ENCODE data around the gene RNU2-63P.
"Not testable (repeated sequence)": the region's sequence is repeated elsewhere in the genome, so short reads cannot be mapped to it uniquely, and the experiment has no call there.

RNU2-63P gene

GRCh38 chr2:88027697-88028389 lies 11.5 kb upstream of the RNU2-63P start:
- no peak for DNase-seq

- no peak for DNase-seq
Measured at GRCh38 chr2:88024509-88024908, 8.2 kb upstream of the RNU2-63P start.

GRCh38 chr2:88022669-88022921 lies 6.2 kb upstream of the RNU2-63P start:
- no peak for DNase-seq

GRCh38 chr2:88019985-88020384 lies 3.6 kb upstream of the RNU2-63P start:
- no peak for DNase-seq

GRCh38 chr2:88018909-88019308 lies 2.6 kb upstream of the RNU2-63P start:
- DNase-seq = no peak

- DNase-seq = not testable (repeated sequence)
Measured at GRCh38 chr2:88018077-88018805, 1.9 kb upstream of the RNU2-63P start.

GRCh38 chr2:88017780-88018038 lies 1.4 kb upstream of the RNU2-63P start:
- not testable (repeated sequence) for DNase-seq

GRCh38 chr2:88016960-88017779 lies 823 bp upstream of the RNU2-63P start:
- no peak for DNase-seq

- no peak for DNase-seq
Measured at GRCh38 chr2:88011011-88011410, 5.3 kb downstream of the RNU2-63P start.

GRCh38 chr2:88010136-88010535 lies 6.2 kb downstream of the RNU2-63P start:
- no peak for DNase-seq

GRCh38 chr2:88006912-88007439 lies 9.4 kb downstream of the RNU2-63P start:
- no peak for DNase-seq

GRCh38 chr2:88005776-88006175 lies 10.6 kb downstream of the RNU2-63P start:
- DNase-seq = no peak

GRCh38 chr2:88003074-88003755 lies 13.1 kb downstream of the RNU2-63P start:
- no peak for DNase-seq

- no peak for DNase-seq
Measured at GRCh38 chr2:88002359-88002707, 14.0 kb downstream of the RNU2-63P start.

GRCh38 chr2:88000474-88000873 lies 15.9 kb downstream of the RNU2-63P start:
- DNase-seq = not testable (repeated sequence)

GRCh38 chr2:87996570-87996969 lies 19.8 kb downstream of the RNU2-63P start:
- DNase-seq = no peak

- DNase-seq = no peak
Measured at GRCh38 chr2:87995756-87996155, 20.6 kb downstream of the RNU2-63P start.

- not testable (repeated sequence) for DNase-seq
Measured at GRCh38 chr2:87994304-87994850, 22.0 kb downstream of the RNU2-63P start.

GRCh38 chr2:87992569-87992968 lies 23.8 kb downstream of the RNU2-63P start:
- not testable (repeated sequence) for DNase-seq

GRCh38 chr2:87987473-87987872 lies 28.9 kb downstream of the RNU2-63P start:
- not testable (repeated sequence) for DNase-seq

GRCh38 chr2:87985902-87986301 lies 30.4 kb downstream of the RNU2-63P start:
- not testable (repeated sequence) for DNase-seq

GRCh38 chr2:87981182-87981581 lies 35.2 kb downstream of the RNU2-63P start:
- not testable (repeated sequence) for DNase-seq

- not testable (repeated sequence) for DNase-seq
Measured at GRCh38 chr2:87972385-87972784, 44.0 kb downstream of the RNU2-63P start.

Measured in CD4-positive, alpha-beta T cell treated with Interleukin-6 for 4 hours (primary cell).